Activated CD8-positive, alpha-beta memory T cell treated with anti-CD3 and anti-CD28 coated beads for 36 hours (primary cell): Measurements from ENCODE around the gene VAPA. TPM values are rescaled to one million over a fixed set of nuclear protein-coding genes. Genes with fewer than 3 reads are reported as not detected.

Source experiments
- CTCF ChIA-PET: fragments of 350-600 bp; sonication (Branson Sonifier 250); formaldehyde crosslinking; loops from one replicate; lab custom pipeline; 2021; ENCODE audit warnings: antibody characterized with exemption; lab: Charles Lee
- POLR2A ChIA-PET: fragments of 350-600 bp; sonication (Branson Sonifier 250); formaldehyde crosslinking; loops from one replicate; lab custom pipeline; 2021; ENCODE audit warnings: antibody characterized with exemption; lab: Charles Lee
- total RNA-seq, 2 experiments: library from RNA; stranded (reverse); gene quantifications; one replicate each; pipeline ENCODE4 v1.2.3, GENCODE V29; 2021

Gene VAPA
- total RNA-seq, 2 experiments from 2014 or later = 152 to 169 TPM

GRCh38 chr18:9987931-9988330 lies 74.1 kb downstream of the VAPA start:
- POLR2A ChIA-PET = no interaction called here
- CTCF ChIA-PET = interaction anchor here (1.8 kb wide), 1 partner anchor 16 kb away, joined by 4 read pairs; no protein-coding TSS in a partner anchor

GRCh38 chr18:9988665-9989064 lies 74.8 kb downstream of the VAPA start:
- ChIA-PET CTCF (interaction anchor here (1.8 kb wide), 1 partner anchor 17 kb away, joined by 4 read pairs; no protein-coding TSS in a partner anchor), POLR2A (no interaction called here)

GRCh38 chr18:9989481-9989880 lies 75.7 kb downstream of the VAPA start:
- ChIA-PET POLR2A (no interaction called here), CTCF (no interaction called here)

GRCh38 chr18:9991011-9992000 lies 77.5 kb downstream of the VAPA start:
- POLR2A ChIA-PET = no interaction called here
- CTCF ChIA-PET = no interaction called here

GRCh38 chr18:9992300-9992972 lies 78.6 kb downstream of the VAPA start:
- CTCF ChIA-PET = no interaction called here
- POLR2A ChIA-PET = no interaction called here

GRCh38 chr18:9992973-9993520 lies 79.2 kb downstream of the VAPA start:
- CTCF ChIA-PET = no interaction called here
- POLR2A ChIA-PET = no interaction called here

GRCh38 chr18:9993521-9994025 lies 79.8 kb downstream of the VAPA start:
- ChIA-PET CTCF (no interaction called here), POLR2A (no interaction called here)

GRCh38 chr18:9994026-9994570 lies 80.3 kb downstream of the VAPA start:
- ChIA-PET POLR2A (no interaction called here), CTCF (no interaction called here)

GRCh38 chr18:9994701-9995235 lies 81.0 kb downstream of the VAPA start:
- ChIA-PET POLR2A (no interaction called here), CTCF (no interaction called here)

- CTCF ChIA-PET = no interaction called here
- POLR2A ChIA-PET = no interaction called here
These were observed 81.8 kb downstream of the VAPA start for GRCh38 chr18:9995631-9996030.

GRCh38 chr18:9996094-9996493 lies 82.3 kb downstream of the VAPA start:
- CTCF ChIA-PET = no interaction called here
- POLR2A ChIA-PET = no interaction called here

- ChIA-PET POLR2A (no interaction called here), CTCF (no interaction called here)
These were observed 83.9 kb downstream of the VAPA start for GRCh38 chr18:9997711-9998110.

- POLR2A ChIA-PET = no interaction called here
- CTCF ChIA-PET = no interaction called here
These were observed 84.5 kb downstream of the VAPA start for GRCh38 chr18:9998330-9998729.

GRCh38 chr18:10002280-10002679 lies 88.5 kb downstream of the VAPA start:
- CTCF ChIA-PET = no interaction called here
- POLR2A ChIA-PET = no interaction called here

GRCh38 chr18:10003281-10003680 lies 89.5 kb downstream of the VAPA start:
- ChIA-PET POLR2A (no interaction called here), CTCF (no interaction called here)

- ChIA-PET CTCF (no interaction called here), POLR2A (no interaction called here)
These were observed 90.0 kb downstream of the VAPA start for GRCh38 chr18:10003866-10004265.

- ChIA-PET CTCF (no interaction called here), POLR2A (no interaction called here)
These were observed 92.6 kb downstream of the VAPA start for GRCh38 chr18:10006311-10006893.

GRCh38 chr18:10008006-10008647 lies 94.3 kb downstream of the VAPA start:
- POLR2A ChIA-PET = no interaction called here
- CTCF ChIA-PET = no interaction called here
